Glomerular visceral epithelial cell (primary cell): ENCODE results near the gene TSSC4.

Experiments used
- DNase-seq: peaks from one replicate; pipeline ENCODE4 v3.0.0-alpha.2; 2016; ENCODE audit errors: extremely low spot score

The TSSC4 gene

DNA sequence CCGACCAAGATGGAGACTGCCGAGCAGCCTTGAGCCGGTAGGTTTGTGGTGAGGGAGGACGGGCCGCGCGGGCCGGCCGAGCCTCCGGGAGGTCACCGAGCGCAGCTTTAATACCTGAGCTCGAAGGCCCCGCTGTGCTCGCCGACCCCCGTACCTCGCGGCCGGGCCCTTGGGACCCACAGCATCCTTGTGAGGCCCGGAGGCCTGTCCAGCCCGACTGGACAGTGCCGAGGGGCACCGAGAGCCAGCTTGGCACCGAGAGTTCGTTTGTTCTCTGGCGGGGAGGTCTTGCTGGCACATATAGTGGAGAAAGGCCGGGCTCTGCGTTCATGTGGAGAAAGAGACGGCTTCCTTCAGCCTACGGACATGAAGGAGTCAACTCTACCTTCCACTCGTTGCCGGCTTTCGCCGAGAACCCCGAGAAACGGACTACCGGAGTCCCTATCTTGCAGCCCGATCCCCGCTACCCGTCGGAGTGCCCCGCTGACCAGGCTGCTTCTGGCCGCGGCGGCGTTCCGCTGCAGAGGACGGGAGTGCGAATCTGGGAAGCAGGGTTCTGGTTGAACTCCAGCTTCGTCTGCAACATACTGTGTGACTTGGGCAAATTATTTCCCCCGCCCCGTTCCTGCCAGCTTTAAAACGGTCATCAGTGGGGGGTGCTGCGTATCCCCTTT lies 349 bp downstream of the TSSC4 start:
- DNase-seq, result no peak

- DNase-seq, result no peak
Observed at GRCh38 chr11:2401436-2401984, 960 bp downstream of the TSSC4 start.

GRCh38 chr11:2402106-2402505 lies 1.6 kb downstream of the TSSC4 start:
- no peak for DNase-seq

DNA sequence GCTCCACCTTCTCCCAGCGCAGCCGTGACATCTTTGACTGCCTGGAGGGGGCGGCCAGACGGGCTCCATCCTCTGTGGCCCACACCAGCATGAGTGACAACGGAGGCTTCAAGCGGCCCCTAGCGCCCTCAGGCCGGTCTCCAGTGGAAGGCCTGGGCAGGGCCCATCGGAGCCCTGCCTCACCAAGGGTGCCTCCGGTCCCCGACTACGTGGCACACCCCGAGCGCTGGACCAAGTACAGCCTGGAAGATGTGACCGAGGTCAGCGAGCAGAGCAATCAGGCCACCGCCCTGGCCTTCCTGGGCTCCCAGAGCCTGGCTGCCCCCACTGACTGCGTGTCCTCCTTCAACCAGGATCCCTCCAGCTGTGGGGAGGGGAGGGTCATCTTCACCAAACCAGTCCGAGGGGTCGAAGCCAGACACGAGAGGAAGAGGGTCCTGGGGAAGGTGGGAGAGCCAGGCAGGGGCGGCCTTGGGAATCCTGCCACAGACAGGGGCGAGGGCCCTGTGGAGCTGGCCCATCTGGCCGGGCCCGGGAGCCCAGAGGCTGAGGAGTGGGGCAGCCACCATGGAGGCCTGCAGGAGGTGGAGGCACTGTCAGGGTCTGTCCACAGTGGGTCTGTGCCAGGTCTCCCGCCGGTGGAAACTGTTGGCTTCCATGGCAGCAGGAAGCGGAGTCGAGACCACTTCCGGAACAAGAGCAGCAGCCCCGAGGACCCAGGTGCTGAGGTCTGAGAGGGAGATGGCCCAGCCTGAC lies 2.5 kb downstream of the TSSC4 start:
- DNase-seq, result no peak

DNA sequence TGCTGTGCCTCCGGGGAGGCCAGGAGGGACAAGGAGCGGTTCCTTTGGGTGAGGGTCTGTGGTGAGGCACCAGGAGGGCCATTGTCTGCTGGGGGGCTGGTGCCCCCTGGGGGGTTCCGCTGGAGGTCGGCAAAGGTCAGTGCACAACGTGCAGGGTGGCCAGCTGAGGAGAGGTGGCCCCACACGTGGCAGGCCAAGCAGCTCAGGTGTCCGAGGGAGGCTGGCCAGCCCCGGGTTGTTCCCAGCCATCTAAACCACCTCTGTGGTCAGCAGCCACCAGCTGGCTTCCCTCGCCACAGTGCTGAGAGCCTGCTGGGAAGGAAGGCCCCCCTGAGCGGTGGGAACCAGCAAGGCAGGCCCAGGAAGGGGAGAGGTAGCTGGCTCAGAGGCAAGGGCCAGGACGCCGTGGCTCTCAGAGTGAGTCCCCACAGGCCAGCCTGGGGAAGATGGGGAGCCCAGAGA lies 4.2 kb downstream of the TSSC4 start:
- no peak for DNase-seq

GRCh38 chr11:2406451-2406850 lies 5.9 kb downstream of the TSSC4 start:
- no peak for DNase-seq

DNA sequence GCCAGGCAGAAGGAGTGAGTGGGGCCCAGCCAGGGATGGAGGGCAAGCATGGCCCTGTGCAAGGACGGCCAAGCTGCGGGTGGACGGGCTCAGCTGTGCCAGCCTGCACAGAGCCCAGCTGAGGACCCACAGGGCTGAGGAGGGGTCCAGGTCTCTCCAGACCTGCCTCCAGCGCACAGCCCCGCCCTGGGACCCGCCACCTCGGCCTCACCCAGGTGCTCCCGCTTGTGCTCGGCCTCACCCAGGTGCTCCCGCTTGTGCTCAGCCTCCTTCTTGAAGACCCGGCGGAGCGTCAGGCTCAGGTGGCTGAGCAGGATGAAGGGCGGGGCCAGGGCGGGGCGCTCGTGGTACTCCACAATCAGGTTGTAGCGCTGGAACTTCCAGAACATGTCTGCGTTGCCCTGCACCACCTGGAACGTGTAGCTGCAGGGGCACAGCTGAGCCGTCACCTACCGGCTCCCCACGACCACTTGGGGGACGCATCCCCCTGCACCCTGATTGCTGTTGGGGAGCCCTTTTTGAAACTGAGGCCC lies 6.4 kb downstream of the TSSC4 start:
- no peak for DNase-seq

GRCh38 chr11:2408671-2409070 lies 8.1 kb downstream of the TSSC4 start:
- no peak for DNase-seq

DNA sequence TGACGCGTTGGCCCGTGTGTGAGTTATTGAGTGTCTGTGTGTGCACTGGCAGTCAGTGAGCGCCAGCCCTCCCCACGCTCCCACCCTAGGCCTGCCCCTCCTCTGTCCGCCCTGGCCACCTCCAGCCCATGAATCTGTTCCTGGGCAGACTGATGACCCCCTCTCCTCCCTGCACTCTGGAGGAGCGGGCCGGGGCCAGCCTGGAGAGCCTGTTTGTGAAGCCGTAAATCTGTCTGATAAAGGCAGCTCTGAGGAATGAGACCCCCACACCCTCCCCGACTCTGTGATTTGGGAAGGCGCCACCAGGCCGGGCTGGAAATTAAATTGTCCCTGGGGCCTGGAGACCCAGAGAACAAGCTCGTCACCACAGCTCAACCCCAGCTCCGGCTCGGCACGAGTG lies 8.6 kb downstream of the TSSC4 start:
- DNase-seq, result no peak

DNA sequence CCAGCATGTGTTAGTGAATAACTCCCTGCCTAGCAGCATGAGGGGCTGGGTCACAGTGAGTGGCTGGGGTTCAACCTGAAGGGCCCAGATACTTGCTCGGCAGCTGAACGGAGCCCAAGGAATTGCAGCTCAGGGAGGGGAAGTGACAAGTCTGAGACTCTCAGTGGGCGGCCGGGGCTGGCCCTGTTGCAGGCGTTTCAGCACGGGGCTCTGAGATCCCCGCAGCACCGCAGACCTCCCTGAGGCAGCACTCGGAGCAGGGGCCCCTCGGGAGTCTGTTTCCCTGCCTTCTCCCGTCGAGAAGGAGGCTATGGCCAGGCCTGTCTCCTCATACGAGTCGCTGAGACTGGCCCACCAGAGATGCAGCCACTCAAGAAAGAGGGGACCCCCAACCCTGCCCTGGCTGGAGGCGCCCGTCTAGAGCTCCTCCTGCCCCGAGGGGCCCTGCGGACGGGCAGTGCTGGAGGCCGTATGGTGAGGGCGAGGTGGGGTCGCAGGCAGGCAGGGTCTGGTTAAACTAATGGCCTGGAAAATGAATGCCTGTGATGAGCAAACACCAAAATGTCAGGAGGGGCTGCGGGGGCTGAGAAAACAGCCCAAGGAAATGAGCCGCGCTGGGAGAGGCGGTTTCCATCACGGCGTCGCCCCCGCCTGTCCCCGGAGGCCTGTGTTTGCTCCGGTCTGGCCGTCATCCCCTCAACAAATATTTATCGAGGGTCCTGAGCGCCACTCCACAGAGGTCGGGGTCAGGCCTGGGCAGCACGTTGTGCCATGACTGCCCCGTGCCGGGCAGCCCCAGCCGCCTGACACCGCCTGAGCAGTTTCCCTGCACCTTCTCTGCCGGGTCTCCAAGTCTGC lies 9.3 kb downstream of the TSSC4 start:
- DNase-seq, result no peak

DNA sequence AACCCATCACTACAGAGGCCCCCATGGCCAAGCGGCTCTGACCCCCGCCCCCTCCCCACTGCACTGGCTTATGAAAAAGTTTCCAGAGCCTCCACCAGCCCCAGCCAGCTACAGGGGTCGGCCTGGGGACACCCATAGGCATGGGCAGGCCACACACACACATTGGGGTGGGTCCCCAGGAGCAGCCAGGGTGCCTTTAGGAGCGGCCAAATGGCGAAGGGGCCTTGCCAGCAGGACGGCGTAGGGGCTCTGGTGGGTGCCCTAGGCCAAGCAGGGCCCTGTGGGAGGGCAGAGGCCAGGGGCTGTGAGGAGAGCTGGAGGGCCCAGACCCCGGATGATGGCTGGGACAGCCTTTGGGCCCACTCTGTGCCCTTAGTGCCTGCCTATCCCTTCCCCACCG lies 10.1 kb downstream of the TSSC4 start:
- no peak for DNase-seq

DNA sequence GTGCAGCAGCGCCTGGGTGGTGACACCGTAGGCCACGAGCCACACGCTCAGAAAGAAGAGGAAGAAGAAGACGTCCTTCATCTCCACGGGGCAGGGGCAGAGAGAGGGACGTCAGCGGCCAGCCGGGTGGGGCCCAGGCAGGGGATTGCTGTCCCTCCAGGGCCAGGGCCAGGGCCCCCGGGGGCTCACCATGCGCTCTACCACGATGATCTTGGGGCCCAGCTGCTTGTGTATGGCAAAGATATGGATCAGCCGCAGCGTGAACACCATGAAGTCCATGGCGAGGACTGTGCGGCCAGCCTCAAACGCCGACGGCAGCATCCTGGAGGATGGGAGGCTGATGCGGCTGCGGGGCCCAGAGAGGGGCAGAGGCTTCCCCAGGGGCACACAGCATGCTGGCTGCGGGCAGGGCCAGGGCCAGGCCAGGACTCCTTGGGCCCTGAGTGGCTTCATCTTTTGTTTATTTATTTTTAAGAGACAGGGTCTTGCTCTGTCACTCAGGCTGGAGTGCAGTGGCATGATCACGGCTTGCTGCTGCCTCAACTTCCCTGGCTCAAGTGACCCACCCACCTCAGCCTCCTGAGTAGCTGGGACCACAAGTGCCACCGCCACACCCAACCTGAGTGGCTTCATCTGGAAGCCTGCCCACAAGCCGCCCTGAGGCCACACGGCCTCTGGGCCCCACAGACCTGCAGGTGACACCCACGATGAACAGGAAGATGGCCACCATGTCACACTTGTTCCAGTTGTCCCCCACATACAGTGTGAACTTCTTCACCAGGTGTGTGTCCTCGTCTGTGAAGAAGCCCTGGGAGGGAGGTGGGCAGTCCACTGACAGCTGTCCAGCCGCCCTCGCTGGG lies 11.1 kb downstream of the TSSC4 start:
- DNase-seq, result no peak

- DNase-seq, result no peak
Observed at GRCh38 chr11:2412323-2412722, 11.8 kb downstream of the TSSC4 start.

GRCh38 chr11:2413742-2414579 lies 13.4 kb downstream of the TSSC4 start:
- DNase-seq, result no peak

GRCh38 chr11:2414616-2415015 lies 14.1 kb downstream of the TSSC4 start:
- DNase-seq, result no peak

DNA sequence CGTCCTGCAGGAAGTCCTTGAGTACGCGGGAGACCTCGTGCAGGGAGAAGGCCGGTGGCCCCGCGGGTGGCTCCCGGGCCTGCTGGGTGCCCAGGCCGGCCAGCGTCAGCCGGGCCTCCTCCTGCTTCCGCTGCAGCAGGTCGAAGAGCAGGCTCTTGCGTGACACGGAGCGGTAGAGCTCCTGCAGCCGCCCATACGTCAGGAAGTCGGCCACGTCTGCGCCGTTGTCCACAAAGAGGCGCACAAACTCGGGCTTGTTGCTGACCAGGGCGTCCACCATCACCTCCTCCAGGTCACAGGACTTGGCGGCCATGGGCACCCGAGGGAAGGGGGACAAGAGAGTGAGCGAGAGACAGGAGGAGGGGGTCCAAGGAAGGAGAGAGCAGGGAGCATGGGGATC lies 14.6 kb downstream of the TSSC4 start:
- no peak for DNase-seq

DNA sequence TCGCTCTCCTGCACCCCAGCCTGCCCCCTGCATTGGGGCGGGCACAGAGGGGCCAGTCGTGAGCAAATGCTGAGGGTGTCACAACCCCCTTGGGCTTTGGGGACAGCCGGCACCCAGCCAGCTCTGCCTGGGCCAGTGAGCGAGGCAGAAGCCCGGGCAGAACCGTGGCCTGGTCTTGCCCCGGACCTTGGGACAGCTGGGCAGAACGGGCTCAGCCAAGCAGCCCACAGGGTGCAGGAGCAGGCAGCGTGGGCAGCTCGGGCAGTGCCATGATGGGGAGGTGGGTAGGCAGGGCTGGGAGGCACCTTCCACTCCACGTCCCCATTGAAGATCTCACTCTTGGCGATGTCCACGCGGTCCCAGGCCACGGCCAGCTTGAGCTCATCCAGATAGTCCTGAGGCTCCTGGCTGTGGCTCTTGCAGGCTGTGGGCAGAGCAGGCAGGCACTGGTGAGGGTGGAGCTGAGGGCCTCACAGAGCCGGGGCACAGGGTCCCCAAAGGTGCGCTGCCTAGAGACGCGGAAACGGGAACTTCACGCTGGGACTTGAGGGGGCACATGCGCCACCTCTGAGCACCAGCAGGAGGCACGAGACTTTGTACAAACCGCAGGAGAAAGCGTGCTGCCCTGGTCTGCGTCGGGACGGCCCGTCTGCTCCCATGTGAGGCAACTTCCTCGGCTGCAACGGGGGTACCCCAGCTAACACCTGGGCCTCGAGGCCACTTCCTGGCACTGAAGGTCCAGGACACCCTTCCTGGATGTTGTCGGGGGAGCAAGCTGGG lies 15.2 kb downstream of the TSSC4 start:
- no peak for DNase-seq

- no peak for DNase-seq
Observed at GRCh38 chr11:2416765-2417164, 16.2 kb downstream of the TSSC4 start.
